GM23338 (cell line): ENCODE measurements around the gene HADHA. TPM values are rescaled to one million over a fixed set of nuclear protein-coding genes. Genes with fewer than 3 reads are reported as not detected.

Experiments
- ATAC-seq: fragments of 200-7000 bp; cut with Tn5 transposase; 3 replicates; pipeline ENCODE4 v1.9.1; 2020
- DNase-seq: peaks from one replicate; pipeline ENCODE4 v3.0.0-alpha.2; 2015; ENCODE audit warnings: low spot score
- H2AFZ ChIP-seq: fragments of 200-600 bp; sonication (generic); 2 replicates; pipeline ENCODE4 v1.8.0; 2016; ENCODE audit warnings: antibody characterized with exemption, mild to moderate bottlenecking, moderate library complexity
- H3F3A ChIP-seq: fragments of 200-600 bp; sonication (generic); replicated peaks from 2 replicates; pipeline ENCODE4 v1.8.0; 2017; ENCODE audit warnings: antibody characterized with exemption, mixed run types, low read depth
- H3K27ac ChIP-seq: fragments of 200-600 bp; sonication (generic); 2 replicates; pipeline ENCODE4 v1.6.1; 2016; ENCODE audit warnings: low read depth
- H3K27me3 ChIP-seq: fragments of 200-600 bp; sonication (generic); 2 replicates; pipeline ENCODE4 v1.8.0; 2016; ENCODE audit warnings: mild to moderate bottlenecking, mixed run types, moderate library complexity; ENCODE audit not compliant: insufficient read depth
- H3K36me3 ChIP-seq: fragments of 200-600 bp; sonication (generic); 2 replicates; pipeline ENCODE4 v1.8.0; 2016; ENCODE audit warnings: mild to moderate bottlenecking; ENCODE audit not compliant: insufficient read depth
- H3K4me1 ChIP-seq: fragments of 200-600 bp; sonication (generic); 2 replicates; pipeline ENCODE4 v1.8.0; 2016; ENCODE audit warnings: mild to moderate bottlenecking, moderate library complexity; ENCODE audit not compliant: insufficient read depth
- H3K4me2 ChIP-seq: fragments of 200-600 bp; sonication (generic); 2 replicates; pipeline ENCODE4 v1.7.1; 2017; ENCODE audit warnings: mixed run types
- H3K4me3 ChIP-seq: fragments of 200-600 bp; sonication (generic); 2 replicates; pipeline ENCODE4 v1.6.1; 2016; ENCODE audit warnings: mixed run types
- H3K79me2 ChIP-seq: fragments of 200-600 bp; sonication (generic); replicated peaks from 2 replicates; pipeline ENCODE4 v1.8.0; 2017; ENCODE audit warnings: mild to moderate bottlenecking; ENCODE audit not compliant: insufficient read depth
- H3K9me2 ChIP-seq: fragments of 200-600 bp; sonication (generic); 2 replicates; pipeline ENCODE4 v1.8.0; 2017; ENCODE audit not compliant: insufficient read depth
- H4K20me1 ChIP-seq: fragments of 200-600 bp; sonication (generic); replicated peaks from 2 replicates; pipeline ENCODE4 v1.8.0; 2017; ENCODE audit warnings: mild to moderate bottlenecking; ENCODE audit not compliant: insufficient read depth
- H3K27ac Mint-ChIP-seq: 2 replicates; pipeline ENCODE4 v1.8.0; 2020; ENCODE audit warnings: inconsistent platforms, mild to moderate bottlenecking, moderate library complexity, mixed read lengths
- H3K27me3 Mint-ChIP-seq: 3 replicates; pipeline ENCODE4 v1.8.0; 2022; ENCODE audit warnings: low read depth, mild to moderate bottlenecking, moderate library complexity, mixed read lengths, inconsistent platforms; ENCODE audit not compliant: insufficient read depth, poor library complexity
- H3K36me3 Mint-ChIP-seq: 3 replicates; pipeline ENCODE4 v1.8.0; 2021; ENCODE audit warnings: low read depth, mild to moderate bottlenecking, inconsistent platforms, moderate library complexity, mixed read lengths
- H3K4me1 Mint-ChIP-seq: 3 replicates; pipeline ENCODE4 v1.8.0; 2020; ENCODE audit warnings: mild to moderate bottlenecking, inconsistent platforms, mixed read lengths
- H3K4me3 Mint-ChIP-seq: 3 replicates; pipeline ENCODE4 v1.8.0; 2021; ENCODE audit warnings: moderate library complexity, mild to moderate bottlenecking, inconsistent platforms, mixed read lengths
- H3K9me3 Mint-ChIP-seq: 3 replicates; pipeline ENCODE4 v1.8.0; 2020; ENCODE audit warnings: moderate library complexity, mild to moderate bottlenecking, inconsistent platforms, mixed read lengths
- CTCF ChIP-seq, 2 experiments: fragments of 200-600 bp in 1 of 2; sonication (generic) in 1 of 2; conservative IDR thresholded peaks; 2 replicates each; pipeline versions ENCODE4 v1.5.1 to v1.6.1; 2016 to 2017; ENCODE audit warnings: antibody characterized with exemption in 2 of 2, low read depth in 2 of 2, mild to moderate bottlenecking in 2 of 2, moderate library complexity in 1 of 2
- NANOG ChIP-seq: IDR thresholded peaks from 2 replicates; pipeline ENCODE4 v1.6.1; 2016; ENCODE audit warnings: antibody characterized with exemption, borderline replicate concordance
- STAT1 ChIP-seq: IDR thresholded peaks from one replicate; pipeline ENCODE4 v1.6.1; 2016; ENCODE audit warnings: antibody characterized with exemption; ENCODE audit not compliant: unreplicated experiment
- ZNF114 ChIP-seq: fragments of 250-450 bp; sonication (Bioruptor Pico); IDR thresholded peaks from 2 replicates; pipeline ENCODE4 v1.5.0; 2020; ENCODE audit warnings: mild to moderate bottlenecking, moderate library complexity
- ZNF331 ChIP-seq: fragments of 250-450 bp; sonication (Bioruptor Pico); IDR thresholded peaks from 2 replicates; pipeline ENCODE4 v1.5.0; 2020; ENCODE audit warnings: low read depth, mild to moderate bottlenecking, moderate library complexity
- ZNF462 ChIP-seq: fragments of 250-450 bp; sonication (Bioruptor Pico); IDR thresholded peaks from 2 replicates; pipeline ENCODE4 v1.5.0; 2020; ENCODE audit warnings: mild to moderate bottlenecking, moderate library complexity
- polyA plus RNA-seq: library from polyadenylated mRNA; unstranded; fragments of >200 nt; fragmentation: Nextera tagmentation; extraction: Ambion mirVana; gene quantifications from 2 replicates; pipeline ENCODE4 v1.2.1, GENCODE V29; 2016
- total RNA-seq: library from RNA; depleted of rRNA; stranded (reverse); fragments of >200 nt; shearing (Covaris generic); gene quantifications from 2 replicates; pipeline ENCODE4 v1.2.3, GENCODE V29; 2014

The HADHA gene
- total and polyA plus RNA-seq, 2 experiments from 2014 or later: 63.9 to 92.3 TPM

GRCh38 chr2:26279886-26280285 is 35.5 kb upstream of the HADHA start (continued):
- no peak for TF ChIP-seq ZNF462

- ATAC-seq: no peak
- H3K79me2 ChIP-seq: no peaks in the 10 kb centered on the region
- Mint-ChIP-seq H3K9me3 (no peaks in the 10 kb centered on the region), H3K27me3 (no peaks in the 10 kb centered on the region), H3K4me3 (no peak overlapping the region), H3K36me3 (peaks cover 22% of the 10 kb centered on the region), H3K27ac (no peak overlapping the region), H3K4me1 (no peaks in the 10 kb centered on the region)
- H2AFZ ChIP-seq: no peak overlapping the region
- H3K4me2 ChIP-seq: no peak overlapping the region
- H3K4me3 ChIP-seq: no peak overlapping the region
- no peaks in the 10 kb centered on the region for H3K27me3 ChIP-seq
- no peaks in the 10 kb centered on the region for H3K4me1 ChIP-seq
- DNase-seq: no peak
- H3K9me2 ChIP-seq: no peaks in the 10 kb centered on the region
- peaks cover 15% of the 10 kb centered on the region for H3K36me3 ChIP-seq
- 0 out of 2 replicates have a peak, but pooled peaks cover 3% of the 10 kb centered on the region for H4K20me1 ChIP-seq
- H3K27ac ChIP-seq: no peak overlapping the region
- H3F3A ChIP-seq: no peaks in the 10 kb centered on the region; the same call in 1 of the 2 replicates
- TF ChIP-seq CTCF (conservative IDR thresholded peaks at IDR 0.05; ENCODE audit: low read depth in 2 of 2): no peak
- TF ChIP-seq ZNF114: no peak
- no peak for TF ChIP-seq ZNF331 (CRISPR knock-in tag)
- TF ChIP-seq ZNF462: no peak
- no peak for TF ChIP-seq NANOG
- TF ChIP-seq STAT1: no peak
Observed at GRCh38 chr2:26276484-26277227, 32.2 kb upstream of the HADHA start.
